ENCODE data around the gene TRPM2. TPM values are rescaled to one million over a fixed set of nuclear protein-coding genes. Genes with fewer than 3 reads are reported as not detected.

Gene TRPM2
- total RNA-seq, 6 experiments from 2014 or later: 0.92 to 2.0 (median 1.2) TPM

DNA sequence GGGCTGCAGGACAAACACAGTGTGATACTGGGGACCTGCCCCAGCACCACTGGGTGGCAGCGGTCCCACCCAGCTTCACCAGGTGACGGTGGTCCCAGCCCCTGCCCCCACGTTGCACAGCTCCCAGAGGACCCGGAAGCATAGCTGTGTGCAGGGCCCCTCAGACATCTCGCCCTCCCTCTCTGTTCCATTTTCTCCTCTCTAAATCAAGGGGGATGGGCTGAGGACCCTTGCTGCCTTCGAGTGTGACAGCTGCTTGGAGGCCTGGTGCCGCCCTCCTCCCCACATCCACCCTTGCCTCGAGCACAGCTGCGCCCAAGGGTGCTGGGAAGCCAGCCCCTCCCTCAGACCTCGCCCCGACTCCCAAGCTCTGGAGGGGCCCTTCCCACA is 85.8 kb downstream of the TRPM2 start:
- DNase-seq (peak in 1 of 3 donors; percentile 53), ATAC-seq (no peak)
- Histone ChIP-seq H3K4me1 (no peaks in the 10 kb centered on the region), H3K36me3 (no peaks in the 10 kb centered on the region), H3K9me3 (no peaks in the 10 kb centered on the region), H3K27ac (no peak overlapping the region), H3K27me3 (no peaks in the 10 kb centered on the region), H3K4me3 (no peak overlapping the region)
- TF ChIP-seq, protein P1, sequence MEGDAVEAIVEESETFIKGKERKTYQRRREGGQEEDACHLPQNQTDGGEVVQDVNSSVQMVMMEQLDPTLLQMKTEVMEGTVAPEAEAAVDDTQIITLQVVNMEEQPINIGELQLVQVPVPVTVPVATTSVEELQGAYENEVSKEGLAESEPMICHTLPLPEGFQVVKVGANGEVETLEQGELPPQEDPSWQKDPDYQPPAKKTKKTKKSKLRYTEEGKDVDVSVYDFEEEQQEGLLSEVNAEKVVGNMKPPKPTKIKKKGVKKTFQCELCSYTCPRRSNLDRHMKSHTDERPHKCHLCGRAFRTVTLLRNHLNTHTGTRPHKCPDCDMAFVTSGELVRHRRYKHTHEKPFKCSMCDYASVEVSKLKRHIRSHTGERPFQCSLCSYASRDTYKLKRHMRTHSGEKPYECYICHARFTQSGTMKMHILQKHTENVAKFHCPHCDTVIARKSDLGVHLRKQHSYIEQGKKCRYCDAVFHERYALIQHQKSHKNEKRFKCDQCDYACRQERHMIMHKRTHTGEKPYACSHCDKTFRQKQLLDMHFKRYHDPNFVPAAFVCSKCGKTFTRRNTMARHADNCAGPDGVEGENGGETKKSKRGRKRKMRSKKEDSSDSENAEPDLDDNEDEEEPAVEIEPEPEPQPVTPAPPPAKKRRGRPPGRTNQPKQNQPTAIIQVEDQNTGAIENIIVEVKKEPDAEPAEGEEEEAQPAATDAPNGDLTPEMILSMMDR (IDR thresholded peaks at IDR 0.05): no peak
- TF ChIP-seq POLR2A (IDR thresholded peaks at IDR 0.05): no peak
- 61% methylated on average over 6 of the region's 11 CpGs for WGBS (ENCODE audit: insufficient coverage, low coverage, low lambda C conversion rate, missing lambda C conversion rate)
- intact Hi-C loops (cut with DNase I): no loop called here

DNA sequence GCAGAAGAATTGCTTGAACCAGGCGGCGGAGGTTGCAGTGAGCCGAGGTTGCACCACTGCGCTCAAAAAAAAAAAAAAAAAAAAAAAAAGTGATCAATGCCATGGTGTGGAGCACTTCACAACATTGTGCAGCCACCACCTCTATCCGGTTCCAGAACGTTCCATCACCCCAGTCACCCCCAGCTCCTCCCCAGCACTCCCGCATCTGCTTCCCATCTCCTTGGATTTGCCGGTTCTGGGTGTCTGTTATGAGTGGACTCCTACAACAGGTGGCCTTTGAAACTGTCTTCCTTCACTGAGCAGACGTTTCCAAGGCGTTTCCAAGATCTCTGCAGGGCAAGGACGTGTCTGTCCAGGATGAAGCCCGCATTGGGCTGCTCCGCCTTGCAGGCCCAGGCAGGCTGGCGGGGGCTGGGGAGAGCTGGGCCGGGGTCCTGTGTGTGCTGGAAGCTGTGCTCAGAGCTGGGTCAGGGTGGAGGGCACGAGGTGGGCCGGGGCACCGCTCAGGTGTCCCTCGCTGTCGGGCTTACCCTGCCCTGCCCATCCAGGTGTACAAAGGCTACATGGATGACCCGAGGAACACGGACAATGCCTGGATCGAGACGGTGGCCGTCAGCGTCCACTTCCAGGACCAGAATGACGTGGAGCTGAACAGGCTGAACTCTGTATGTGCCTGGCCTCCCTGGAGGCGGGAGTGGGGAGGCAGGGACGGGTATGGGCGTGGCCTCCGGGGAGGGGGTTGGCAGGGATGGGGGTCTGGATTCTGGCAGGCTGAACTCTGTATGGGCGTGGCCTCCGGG is 87.0 kb downstream of the TRPM2 start:
- Histone ChIP-seq H3K36me3 (no peaks in the 10 kb centered on the region), H3K27me3 (no peaks in the 10 kb centered on the region), H3K4me3 (no peak overlapping the region), H3K27ac (no peak overlapping the region), H3K9me3 (no peaks in the 10 kb centered on the region), H3K4me1 (no peaks in the 10 kb centered on the region)
- intact Hi-C loops (cut with DNase I): loop anchor here in 1 of 2 donors (10.0 kb wide), 1 partner anchor 46 kb away; no protein-coding TSS in a partner anchor
- TF ChIP-seq, protein P1 (IDR thresholded peaks at IDR 0.05): no peak
- TF ChIP-seq POLR2A (IDR thresholded peaks at IDR 0.05): no peak
- 87% methylated on average over 16 of the region's 33 CpGs for WGBS (ENCODE audit: insufficient coverage, low coverage, low lambda C conversion rate, missing lambda C conversion rate)
- ATAC-seq (no peak), DNase-seq (peak in 2 of 3 donors; percentile 12 to 52)

DNA sequence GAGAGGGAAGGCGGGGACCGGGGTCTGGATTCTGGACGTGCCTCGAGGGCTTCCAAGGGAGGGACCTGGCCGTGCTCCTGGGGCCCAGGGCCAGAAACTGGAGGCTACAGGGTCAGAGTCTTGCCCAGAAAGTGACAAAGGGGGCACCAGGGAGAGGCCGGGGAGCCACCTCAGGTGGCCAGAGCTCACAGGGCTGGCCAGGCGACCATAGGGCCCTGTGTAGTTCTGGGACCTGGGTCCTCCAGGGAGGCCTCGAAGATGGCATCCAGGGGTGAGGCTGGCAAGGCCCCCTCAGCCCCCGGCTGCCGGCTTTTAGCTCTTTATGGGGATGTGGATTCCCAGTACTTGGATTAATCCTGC is 87.6 kb downstream of the TRPM2 start:
- no CpG with 5 or more reads among the region's 10 CpGs for WGBS (ENCODE audit: insufficient coverage, low coverage, low lambda C conversion rate, missing lambda C conversion rate)

DNA sequence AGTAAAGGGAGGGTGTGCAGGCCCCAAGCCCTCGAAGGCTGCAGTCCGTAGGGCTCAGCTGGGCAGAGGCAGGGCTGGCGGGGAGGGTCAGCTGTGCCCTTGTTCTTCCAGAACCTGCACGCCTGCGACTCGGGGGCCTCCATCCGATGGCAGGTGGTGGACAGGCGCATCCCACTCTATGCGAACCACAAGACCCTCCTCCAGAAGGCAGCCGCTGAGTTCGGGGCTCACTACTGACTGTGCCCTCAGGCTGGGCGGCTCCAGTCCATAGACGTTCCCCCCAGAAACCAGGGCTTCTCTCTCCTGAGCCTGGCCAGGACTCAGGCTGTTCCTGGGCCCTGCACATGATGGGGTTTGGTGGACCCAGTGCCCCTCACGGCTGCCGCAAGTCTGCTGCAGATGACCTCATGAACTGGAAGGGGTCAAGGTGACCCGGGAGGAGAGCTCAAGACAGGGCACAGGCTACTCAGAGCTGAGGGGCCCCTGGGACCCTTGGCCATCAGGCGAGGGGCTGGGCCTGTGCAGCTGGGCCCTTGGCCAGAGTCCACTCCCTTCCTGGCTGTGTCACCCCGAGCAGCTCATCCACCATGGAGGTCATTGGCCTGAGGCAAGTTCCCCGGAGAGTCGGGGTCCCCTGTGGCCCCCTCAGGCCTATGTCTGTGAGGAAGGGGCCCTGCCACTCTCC is 88.3 kb downstream of the TRPM2 start:
- ATAC-seq (no peak), DNase-seq (peak; percentile 16 to 43 (median 41))
- no CpG with 5 or more reads among the region's 20 CpGs for WGBS (ENCODE audit: insufficient coverage, low coverage, low lambda C conversion rate, missing lambda C conversion rate)
- Histone ChIP-seq H3K27me3 (no peaks in the 10 kb centered on the region), H3K4me1 (no peaks in the 10 kb centered on the region), H3K27ac (no peak overlapping the region), H3K4me3 (no peak overlapping the region), H3K9me3 (no peaks in the 10 kb centered on the region), H3K36me3 (no peaks in the 10 kb centered on the region)
- intact Hi-C loops (cut with DNase I): loop anchor here in 1 of 2 donors (10.0 kb wide), 1 partner anchor 47 kb away; no protein-coding TSS in a partner anchor
- TF ChIP-seq, protein P1 (IDR thresholded peaks at IDR 0.05): no peak
- no peak for TF ChIP-seq POLR2A (IDR thresholded peaks at IDR 0.05)

More for the DNA sequence above, 87.6 kb downstream of the TRPM2 start:
- Histone ChIP-seq H3K36me3 (no peaks in the 10 kb centered on the region), H3K4me1 (no peaks in the 10 kb centered on the region), H3K27ac (no peak overlapping the region), H3K4me3 (no peak overlapping the region), H3K9me3 (no peaks in the 10 kb centered on the region), H3K27me3 (no peaks in the 10 kb centered on the region)
- peak in 1 of 3 donors; percentile 8 for DNase-seq
- ATAC-seq: no peak
- TF ChIP-seq, protein P1 (IDR thresholded peaks at IDR 0.05): no peak
- intact Hi-C loops (cut with DNase I): loop anchor here in 1 of 2 donors (10.0 kb wide), 1 partner anchor 46 kb away; no protein-coding TSS in a partner anchor
